C4-2B (cell line): ENCODE measurements around the gene NDUFAB1.

Experiments
- H3K27ac ChIP-seq: fragments of 450-650 bp; 2 replicates; pipeline ENCODE4 v1.5.1; 2017
- CTCF ChIP-seq: fragments of 450-650 bp; conservative IDR thresholded peaks from 2 replicates; pipeline ENCODE4 v1.5.1; 2017; ENCODE audit warnings: mild to moderate bottlenecking
- ZFX ChIP-seq: fragments of 450-650 bp; IDR thresholded peaks from 2 replicates; pipeline ENCODE4 v1.6.1; 2017

Gene NDUFAB1

GRCh38 chr16:23571895-23572294 is 24.2 kb downstream of the NDUFAB1 start:
- TF ChIP-seq CTCF, result no peak
- TF ChIP-seq ZFX, result no peak
- no peak overlapping the region for H3K27ac ChIP-seq

- no peak overlapping the region for H3K27ac ChIP-seq
- TF ChIP-seq CTCF (no peak), ZFX (no peak)
Observed at GRCh38 chr16:23570992-23571632, 25.0 kb downstream of the NDUFAB1 start.

GRCh38 chr16:23567602-23568001 is 28.5 kb downstream of the NDUFAB1 start:
- H3K27ac ChIP-seq, result no peak overlapping the region
- TF ChIP-seq ZFX (no peak), CTCF (no peak)

GRCh38 chr16:23566724-23567123 is 29.4 kb downstream of the NDUFAB1 start:
- TF ChIP-seq ZFX, result no peak
- TF ChIP-seq CTCF, result no peak

GRCh38 chr16:23564575-23565363 is 31.3 kb downstream of the NDUFAB1 start:
- no peak for TF ChIP-seq CTCF
- TF ChIP-seq ZFX, result no peak

More at GRCh38 chr16:23566724-23567123, 29.4 kb downstream of the NDUFAB1 start:
- no peak overlapping the region for H3K27ac ChIP-seq

GRCh38 chr16:23563186-23563585 is 32.9 kb downstream of the NDUFAB1 start:
- no peak for TF ChIP-seq ZFX
- TF ChIP-seq CTCF, result no peak
- no peak overlapping the region for H3K27ac ChIP-seq

More at GRCh38 chr16:23564575-23565363, 31.3 kb downstream of the NDUFAB1 start:
- H3K27ac ChIP-seq, result peak overlapping the region; percentile 10; the same call in 1 of the 2 replicates

GRCh38 chr16:23562505-23562904 is 33.6 kb downstream of the NDUFAB1 start:
- TF ChIP-seq ZFX (no peak), CTCF (no peak)
- H3K27ac ChIP-seq, result no peak overlapping the region
